Thymus (tissue), 11 donors: ENCODE data around the gene NFATC4. TPM values are rescaled to one million over a fixed set of nuclear protein-coding genes. Genes with fewer than 3 reads are reported as not detected.

Source experiments
- DNase-seq, 9 donors: peaks; one replicate each; pipeline ENCODE4 v3.0.0-alpha.2; 2013; ENCODE audit warnings: low spot score in 9 of 9, low read depth in 6 of 9, missing footprints in 1 of 9
- H3K27ac ChIP-seq, 2 donors: one replicate each; pipeline ENCODE4 v1.5.1; 2013; ENCODE audit warnings: control low read depth in 1 of 2, low read depth in 1 of 2, low read length in 1 of 2, mild to moderate bottlenecking in 1 of 2, moderate library complexity in 1 of 2
- H3K27me3 ChIP-seq, 2 donors: one replicate each; pipeline ENCODE4 v1.5.1; 2013; ENCODE audit warnings: low read length in 1 of 2; ENCODE audit not compliant: control insufficient read depth in 2 of 2, insufficient read depth in 1 of 2
- H3K36me3 ChIP-seq, 2 donors: one replicate each; pipeline ENCODE4 v1.5.1; 2013; ENCODE audit warnings: low read length in 1 of 2, mild to moderate bottlenecking in 1 of 2, moderate library complexity in 1 of 2; ENCODE audit not compliant: control insufficient read depth in 2 of 2, insufficient read depth in 2 of 2
- H3K4me1 ChIP-seq, 2 donors: one replicate each; pipeline ENCODE4 v1.5.1; 2013; ENCODE audit warnings: low read length in 2 of 2; ENCODE audit not compliant: control insufficient read depth in 2 of 2, insufficient read depth in 2 of 2
- H3K4me3 ChIP-seq, 2 donors: one replicate each; pipeline ENCODE4 v1.5.1; 2013; ENCODE audit warnings: low read length in 2 of 2, control low read depth in 1 of 2, mild to moderate bottlenecking in 1 of 2
- H3K9me3 ChIP-seq, 2 donors: one replicate each; pipeline ENCODE4 v1.5.1; 2013; ENCODE audit warnings: low read length in 1 of 2, mild to moderate bottlenecking in 1 of 2; ENCODE audit not compliant: control insufficient read depth in 2 of 2, insufficient read depth in 1 of 2
- WGBS: extraction: QIAGEN DNeasy Blood & Tissue Kit; methylation state at CpG from one replicate; pipeline ENCODE4 v1.1.7; 2013; 5-methylcytosine and 5-hydroxymethylcytosine counted together
- polyA plus RNA-seq: library from polyadenylated mRNA; stranded (reverse); fragments of 200-250 nt; gene quantifications from one replicate; pipeline ENCODE4 v1.2.3, GENCODE V29; 2013
- total RNA-seq: library from RNA; stranded (reverse); fragments of 120-200 nt; gene quantifications from one replicate; pipeline ENCODE4 v1.2.4, GENCODE V29; 2013
- donor health status: healthy.

The NFATC4 gene
- total and polyA plus RNA-seq, 2 donors = 16.6 to 79.8 TPM

GRCh38 chr14:24398653-24399446 is 30.9 kb downstream of the NFATC4 start, which contains the start of gene NYNRIN:
Gene NYNRIN, plus strand, starts transcription at chr14:24399003. Its CDS starts 244 bp downstream, at chr14:24399247.
- 3% methylated on average over 56 of the region's 57 CpGs for WGBS
- peak in 6 of 9 donors; percentile 23 to 65 (median 35) for DNase-seq
- peaks cover 5 to 38% of the 10 kb centered on the region in 2 donors for H3K4me1 ChIP-seq

GRCh38 chr14:24399447-24399822 is 31.5 kb downstream of the NFATC4 start:
- 31% methylated on average over 8 of the region's 8 CpGs for WGBS
- Histone ChIP-seq H3K36me3 (no peaks in the 10 kb centered on the region), H3K27me3 (peaks cover 0 to 16% of the 10 kb centered on the region in 2 donors), H3K9me3 (no peaks in the 10 kb centered on the region), H3K4me1 (peaks cover 5 to 38% of the 10 kb centered on the region in 2 donors), H3K27ac (no peak overlapping the region), H3K4me3 (peak overlapping the region; percentile 41 to 58)
- no peak for DNase-seq

More at GRCh38 chr14:24398653-24399446, 30.9 kb downstream of the NFATC4 start, which contains the start of gene NYNRIN:
- Histone ChIP-seq H3K4me3 (peak within 1 kb of the TSS; percentile 41 to 58), H3K9me3 (no peaks in the 10 kb centered on the region), H3K36me3 (no peaks in the 10 kb centered on the region), H3K27me3 (peaks cover 0 to 16% of the 10 kb centered on the region in 2 donors), H3K27ac (peak within 1 kb of the TSS in 1 of 2 donors; percentile 55)

- peaks cover 0 to 16% of the 10 kb centered on the region in 2 donors for H3K27me3 ChIP-seq
- DNase-seq = no peak
- H3K4me1 ChIP-seq = peaks cover 5 to 38% of the 10 kb centered on the region in 2 donors
- H3K27ac ChIP-seq = no peak overlapping the region
- no peaks in the 10 kb centered on the region for H3K9me3 ChIP-seq
- WGBS = 85% methylated on average over 4 of the region's 4 CpGs
- H3K36me3 ChIP-seq = no peaks in the 10 kb centered on the region
- H3K4me3 ChIP-seq = no peak overlapping the region
These were observed 32.2 kb downstream of the NFATC4 start for GRCh38 chr14:24399999-24400718.

GRCh38 chr14:24401810-24402702 is 34.1 kb downstream of the NFATC4 start:
- 80% methylated on average over 9 of the region's 9 CpGs for WGBS
- DNase-seq = no peak
- peaks cover 5 to 28% of the 10 kb centered on the region in 2 donors for H3K4me1 ChIP-seq
- no peaks in the 10 kb centered on the region for H3K9me3 ChIP-seq
- no peaks in the 10 kb centered on the region for H3K36me3 ChIP-seq
- H3K27me3 ChIP-seq = peaks cover 0 to 16% of the 10 kb centered on the region in 2 donors
- H3K27ac ChIP-seq = no peak overlapping the region
- H3K4me3 ChIP-seq = no peak overlapping the region

- Histone ChIP-seq H3K4me1 (peaks cover 5 to 18% of the 10 kb centered on the region in 2 donors), H3K36me3 (no peaks in the 10 kb centered on the region), H3K9me3 (no peaks in the 10 kb centered on the region), H3K4me3 (no peak overlapping the region), H3K27ac (no peak overlapping the region), H3K27me3 (peaks cover 0 to 14% of the 10 kb centered on the region in 2 donors)
- WGBS = 91% methylated on average over 7 of the region's 7 CpGs
- DNase-seq = no peak
These were observed 35.5 kb downstream of the NFATC4 start for GRCh38 chr14:24403294-24403998.

- Histone ChIP-seq H3K27ac (no peak overlapping the region), H3K4me3 (no peak overlapping the region), H3K9me3 (no peaks in the 10 kb centered on the region), H3K27me3 (peaks cover 0 to 6% of the 10 kb centered on the region in 2 donors), H3K36me3 (no peaks in the 10 kb centered on the region), H3K4me1 (peaks cover 0 to 9% of the 10 kb centered on the region in 2 donors)
- no peak for DNase-seq
- 93% methylated on average over 4 of the region's 4 CpGs for WGBS
These were observed 36.8 kb downstream of the NFATC4 start for GRCh38 chr14:24404814-24405213.

GRCh38 chr14:24406416-24406815 is 38.4 kb downstream of the NFATC4 start:
- H3K36me3 ChIP-seq = no peaks in the 10 kb centered on the region
- WGBS = 96% methylated on average over 6 of the region's 6 CpGs
- H3K4me3 ChIP-seq = no peak overlapping the region
- H3K9me3 ChIP-seq = no peaks in the 10 kb centered on the region
- H3K27ac ChIP-seq = no peak overlapping the region
- DNase-seq = no peak
- H3K4me1 ChIP-seq = peaks cover 0 to 5% of the 10 kb centered on the region in 2 donors
- H3K27me3 ChIP-seq = no peaks in the 10 kb centered on the region

- Histone ChIP-seq H3K27ac (no peak overlapping the region), H3K36me3 (no peaks in the 10 kb centered on the region), H3K4me1 (no peaks in the 10 kb centered on the region), H3K4me3 (no peak overlapping the region), H3K27me3 (no peaks in the 10 kb centered on the region), H3K9me3 (no peaks in the 10 kb centered on the region)
- 98% methylated on average over 18 of the region's 18 CpGs for WGBS
- DNase-seq = no peak
These were observed 39.8 kb downstream of the NFATC4 start for GRCh38 chr14:24407608-24408325.
